GM12873 (cell line): ENCODE results near the gene TMEM242.

ENCODE experiments used
- TF ChIP-seq, protein P1 (sequence below): IDR thresholded peaks from 2 replicates; pipeline ENCODE4 v1.5.1; 2012; ENCODE audit warnings: low read depth, mild to moderate bottlenecking, moderate library complexity, low read length, control low read depth; ENCODE audit not compliant: insufficient read depth; ENCODE audit errors: missing control alignments

Gene TMEM242

DNA sequence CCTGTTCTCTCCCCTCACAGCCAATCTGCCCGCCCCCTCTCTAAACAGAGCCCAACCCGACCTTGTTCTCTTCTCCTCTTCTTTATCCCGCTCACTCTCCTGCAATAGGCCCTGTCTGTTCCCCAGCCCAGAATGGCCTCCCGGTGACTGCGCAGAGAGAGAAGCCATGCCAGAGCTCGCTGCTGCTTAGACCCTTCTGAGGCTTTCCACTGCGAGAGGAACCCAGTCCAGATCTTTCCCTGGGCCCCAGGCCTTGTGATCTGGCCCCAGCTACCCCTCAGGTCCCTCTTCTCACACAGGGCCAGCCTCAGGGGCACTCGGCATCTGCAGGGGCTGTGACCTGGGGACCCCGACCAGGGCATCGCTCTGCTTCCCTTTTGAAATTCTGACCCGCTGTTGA is 58.1 kb downstream of the TMEM242 start:
- TF ChIP-seq, protein P1, sequence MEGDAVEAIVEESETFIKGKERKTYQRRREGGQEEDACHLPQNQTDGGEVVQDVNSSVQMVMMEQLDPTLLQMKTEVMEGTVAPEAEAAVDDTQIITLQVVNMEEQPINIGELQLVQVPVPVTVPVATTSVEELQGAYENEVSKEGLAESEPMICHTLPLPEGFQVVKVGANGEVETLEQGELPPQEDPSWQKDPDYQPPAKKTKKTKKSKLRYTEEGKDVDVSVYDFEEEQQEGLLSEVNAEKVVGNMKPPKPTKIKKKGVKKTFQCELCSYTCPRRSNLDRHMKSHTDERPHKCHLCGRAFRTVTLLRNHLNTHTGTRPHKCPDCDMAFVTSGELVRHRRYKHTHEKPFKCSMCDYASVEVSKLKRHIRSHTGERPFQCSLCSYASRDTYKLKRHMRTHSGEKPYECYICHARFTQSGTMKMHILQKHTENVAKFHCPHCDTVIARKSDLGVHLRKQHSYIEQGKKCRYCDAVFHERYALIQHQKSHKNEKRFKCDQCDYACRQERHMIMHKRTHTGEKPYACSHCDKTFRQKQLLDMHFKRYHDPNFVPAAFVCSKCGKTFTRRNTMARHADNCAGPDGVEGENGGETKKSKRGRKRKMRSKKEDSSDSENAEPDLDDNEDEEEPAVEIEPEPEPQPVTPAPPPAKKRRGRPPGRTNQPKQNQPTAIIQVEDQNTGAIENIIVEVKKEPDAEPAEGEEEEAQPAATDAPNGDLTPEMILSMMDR: no peak

DNA sequence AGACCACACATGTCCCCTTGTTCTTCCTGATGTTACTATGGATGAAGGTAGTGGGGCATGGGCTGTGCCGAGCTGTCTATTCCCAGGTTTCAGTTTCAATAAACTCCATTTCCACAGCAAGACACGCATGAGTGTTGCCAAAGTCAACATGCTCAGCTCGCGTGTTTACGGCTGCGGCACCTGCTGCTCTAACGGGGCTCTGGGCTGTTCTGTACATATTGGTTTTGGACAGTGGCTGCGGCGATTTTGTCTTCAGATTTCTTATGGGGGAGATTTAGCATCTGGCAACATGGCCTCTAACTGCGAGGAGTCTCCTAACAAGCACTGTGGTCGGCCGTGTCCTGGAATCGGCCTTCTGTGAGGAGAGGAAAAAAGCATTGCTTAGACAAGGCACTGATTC is 58.6 kb downstream of the TMEM242 start:
- TF ChIP-seq, protein P1: no peak

GRCh38 chr6:157263881-157264397 is 59.4 kb downstream of the TMEM242 start:
- TF ChIP-seq, protein P1: no peak

DNA sequence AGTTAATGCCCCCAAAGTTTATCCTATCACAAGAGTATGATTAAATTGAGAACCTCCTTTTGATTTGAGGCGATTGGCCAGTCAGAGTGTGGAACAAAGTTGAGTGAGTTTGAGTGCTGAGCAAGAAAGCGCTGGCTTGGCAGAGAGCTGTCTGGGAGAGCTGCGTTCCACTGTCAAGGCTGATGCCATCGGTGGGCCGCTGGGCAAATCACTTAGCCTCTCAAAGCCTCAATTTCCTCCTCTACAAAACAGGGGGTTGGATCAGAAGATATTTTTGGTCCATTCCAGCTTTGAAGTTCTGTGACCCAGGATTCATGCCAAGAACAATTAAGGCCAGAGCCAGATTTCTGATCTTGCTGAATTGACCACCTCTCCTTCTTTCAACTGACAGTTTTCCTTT is 60.2 kb downstream of the TMEM242 start:
- TF ChIP-seq, protein P1: no peak

DNA sequence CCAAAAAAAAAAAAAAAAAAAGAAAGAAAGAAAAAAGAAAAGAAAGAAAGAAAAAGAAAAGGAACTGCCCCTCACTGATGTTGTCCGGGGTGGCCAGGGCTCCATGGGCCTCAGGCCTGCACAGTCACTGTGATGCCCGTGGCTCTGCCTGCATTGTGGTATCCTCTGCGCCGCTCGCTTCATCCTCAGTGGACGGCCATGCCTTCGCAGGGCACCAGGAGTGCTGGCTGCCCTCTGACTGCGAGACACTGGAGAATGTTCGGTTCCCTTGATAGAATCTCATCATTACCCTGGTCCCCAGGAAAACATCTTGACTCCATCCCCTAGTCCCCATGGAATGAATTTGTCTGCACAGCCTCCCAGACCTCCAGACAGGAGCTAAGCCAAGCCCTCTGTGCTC is 61.7 kb downstream of the TMEM242 start:
- TF ChIP-seq, protein P1: no peak

GRCh38 chr6:157260735-157261410 is 62.4 kb downstream of the TMEM242 start:
- TF ChIP-seq, protein P1: no peak

- TF ChIP-seq, protein P1: no peak
Measured at GRCh38 chr6:157259443-157259842, 63.9 kb downstream of the TMEM242 start.
